HEK293T (cell line): ENCODE measurements around the gene RAET1L.

Experiments
- ARNT ChIP-seq: fragments of 450-650 bp; IDR thresholded peaks from 2 replicates; pipeline ENCODE4 v1.6.1; 2017; ENCODE audit warnings: mild to moderate bottlenecking
- ELF4 ChIP-seq: fragments of 450-650 bp; IDR thresholded peaks from 2 replicates; pipeline ENCODE4 v1.6.1; 2017; ENCODE audit warnings: antibody characterized with exemption
- FOXM1 ChIP-seq: fragments of 450-650 bp; IDR thresholded peaks from 2 replicates; pipeline ENCODE4 v1.6.1; 2017; ENCODE audit warnings: mild to moderate bottlenecking, borderline replicate concordance
- HDGF ChIP-seq: fragments of 450-650 bp; IDR thresholded peaks from 2 replicates; pipeline ENCODE4 v1.6.1; 2017; ENCODE audit warnings: antibody characterized with exemption, borderline replicate concordance
- L3MBTL2 ChIP-seq: fragments of 450-650 bp; conservative IDR thresholded peaks from 2 replicates; pipeline ENCODE4 v1.6.1; 2016; ENCODE audit warnings: mild to moderate bottlenecking
- LEF1 ChIP-seq: fragments of 450-650 bp; IDR thresholded peaks from 2 replicates; pipeline ENCODE4 v1.6.1; 2017; ENCODE audit warnings: mild to moderate bottlenecking, borderline replicate concordance
- SP1 ChIP-seq: fragments of 450-650 bp; IDR thresholded peaks from 2 replicates; pipeline ENCODE4 v1.6.1; 2017
- SUZ12 ChIP-seq: fragments of 450-650 bp; IDR thresholded peaks from 2 replicates; pipeline ENCODE4 v1.6.1; 2016; ENCODE audit warnings: mild to moderate bottlenecking

DNA sequence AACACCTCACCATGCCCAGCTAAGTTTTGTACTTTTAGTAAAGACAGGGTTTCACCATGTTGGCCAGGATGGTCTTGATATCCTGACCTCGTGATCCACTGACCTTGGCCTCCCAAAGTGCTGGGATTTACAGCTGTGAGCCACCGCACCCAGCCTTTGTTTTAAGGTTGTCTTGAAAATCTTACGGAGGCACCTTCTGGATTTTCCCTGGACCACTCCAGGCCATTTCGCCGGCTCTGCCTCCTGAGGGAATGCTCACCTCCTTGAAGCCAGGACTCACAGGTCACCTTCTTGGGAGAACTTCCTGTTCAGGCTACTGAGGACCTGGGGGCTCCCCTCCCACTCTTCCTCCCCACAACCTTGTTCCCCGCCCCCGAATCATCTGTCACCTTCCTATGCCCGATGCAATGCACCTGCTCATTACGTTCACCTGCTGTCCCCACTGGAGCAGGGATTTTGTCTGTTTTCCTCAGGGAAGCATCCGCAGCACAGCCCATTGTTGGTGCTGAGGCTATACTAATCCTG is 19.4 kb upstream of the RAET1L start:
- no peak for TF ChIP-seq HDGF
- TF ChIP-seq FOXM1: no peak
- TF ChIP-seq SUZ12: no peak
- no peak for TF ChIP-seq SP1
- no peak for TF ChIP-seq LEF1
- no peak for TF ChIP-seq ARNT
- TF ChIP-seq ELF4: no peak
- TF ChIP-seq L3MBTL2: no peak
